HEK293T (cell line): ENCODE measurements around the gene ADAMTS8.

Experiments used
- CTCF ChIA-PET: fragments of 350-600 bp; formaldehyde crosslinking; extraction: SDS; loops from one replicate; lab custom pipeline; 2021; ENCODE audit warnings: antibody characterized with exemption, inconsistent platforms; lab: Yijun Ruan, JAX
- POLR2A ChIA-PET: fragments of 350-600 bp; formaldehyde crosslinking; extraction: SDS; loops from one replicate; lab custom pipeline; 2020; ENCODE audit warnings: antibody characterized with exemption, inconsistent platforms; lab: Yijun Ruan, JAX
- DNase-seq: peaks from one replicate; pipeline ENCODE4 v3.0.0; 2012; ENCODE audit warnings: mixed read lengths; ENCODE audit errors: extremely low spot score
- ARNT ChIP-seq: fragments of 450-650 bp; IDR thresholded peaks from 2 replicates; pipeline ENCODE4 v1.6.1; 2017; ENCODE audit warnings: mild to moderate bottlenecking
- BHLHE40 ChIP-seq: fragments of 450-650 bp; IDR thresholded peaks from 2 replicates; pipeline ENCODE4 v1.6.1; 2016; ENCODE audit warnings: mild to moderate bottlenecking, moderate library complexity, borderline replicate concordance
- CTBP1 ChIP-seq: fragments of 450-650 bp; IDR thresholded peaks from 2 replicates; pipeline ENCODE4 v1.6.1; 2016; ENCODE audit warnings: borderline replicate concordance
- ELF4 ChIP-seq: fragments of 450-650 bp; IDR thresholded peaks from 2 replicates; pipeline ENCODE4 v1.6.1; 2017; ENCODE audit warnings: antibody characterized with exemption
- FOXA1 ChIP-seq: fragments of 450-650 bp; IDR thresholded peaks from 2 replicates; pipeline ENCODE4 v1.6.1; 2016; ENCODE audit warnings: mild to moderate bottlenecking
- FOXK2 ChIP-seq: fragments of 450-650 bp; IDR thresholded peaks from 2 replicates; pipeline ENCODE4 v1.6.1; 2016; ENCODE audit warnings: mild to moderate bottlenecking
- FOXM1 ChIP-seq: fragments of 450-650 bp; IDR thresholded peaks from 2 replicates; pipeline ENCODE4 v1.6.1; 2017; ENCODE audit warnings: mild to moderate bottlenecking, borderline replicate concordance
- HDGF ChIP-seq: fragments of 450-650 bp; IDR thresholded peaks from 2 replicates; pipeline ENCODE4 v1.6.1; 2017; ENCODE audit warnings: antibody characterized with exemption, borderline replicate concordance
- L3MBTL2 ChIP-seq: fragments of 450-650 bp; conservative IDR thresholded peaks from 2 replicates; pipeline ENCODE4 v1.6.1; 2016; ENCODE audit warnings: mild to moderate bottlenecking
- LEF1 ChIP-seq: fragments of 450-650 bp; IDR thresholded peaks from 2 replicates; pipeline ENCODE4 v1.6.1; 2017; ENCODE audit warnings: mild to moderate bottlenecking, borderline replicate concordance
- NFRKB ChIP-seq: fragments of 450-650 bp; IDR thresholded peaks from 2 replicates; pipeline ENCODE4 v1.6.1; 2016; ENCODE audit warnings: mild to moderate bottlenecking, moderate library complexity
- SP1 ChIP-seq: fragments of 450-650 bp; IDR thresholded peaks from 2 replicates; pipeline ENCODE4 v1.6.1; 2017
- SUZ12 ChIP-seq: fragments of 450-650 bp; IDR thresholded peaks from 2 replicates; pipeline ENCODE4 v1.6.1; 2016; ENCODE audit warnings: mild to moderate bottlenecking
- TARDBP ChIP-seq: fragments of 450-650 bp; IDR thresholded peaks from 2 replicates; pipeline ENCODE4 v1.6.1; 2016
- ZNF384 ChIP-seq: fragments of 450-650 bp; IDR thresholded peaks from 2 replicates; pipeline ENCODE4 v1.6.1; 2016
- TF ChIP-seq, protein P1 (sequence below): fragments of 450-650 bp; IDR thresholded peaks from 2 replicates; pipeline ENCODE4 v1.6.1; 2016

Gene ADAMTS8

DNA sequence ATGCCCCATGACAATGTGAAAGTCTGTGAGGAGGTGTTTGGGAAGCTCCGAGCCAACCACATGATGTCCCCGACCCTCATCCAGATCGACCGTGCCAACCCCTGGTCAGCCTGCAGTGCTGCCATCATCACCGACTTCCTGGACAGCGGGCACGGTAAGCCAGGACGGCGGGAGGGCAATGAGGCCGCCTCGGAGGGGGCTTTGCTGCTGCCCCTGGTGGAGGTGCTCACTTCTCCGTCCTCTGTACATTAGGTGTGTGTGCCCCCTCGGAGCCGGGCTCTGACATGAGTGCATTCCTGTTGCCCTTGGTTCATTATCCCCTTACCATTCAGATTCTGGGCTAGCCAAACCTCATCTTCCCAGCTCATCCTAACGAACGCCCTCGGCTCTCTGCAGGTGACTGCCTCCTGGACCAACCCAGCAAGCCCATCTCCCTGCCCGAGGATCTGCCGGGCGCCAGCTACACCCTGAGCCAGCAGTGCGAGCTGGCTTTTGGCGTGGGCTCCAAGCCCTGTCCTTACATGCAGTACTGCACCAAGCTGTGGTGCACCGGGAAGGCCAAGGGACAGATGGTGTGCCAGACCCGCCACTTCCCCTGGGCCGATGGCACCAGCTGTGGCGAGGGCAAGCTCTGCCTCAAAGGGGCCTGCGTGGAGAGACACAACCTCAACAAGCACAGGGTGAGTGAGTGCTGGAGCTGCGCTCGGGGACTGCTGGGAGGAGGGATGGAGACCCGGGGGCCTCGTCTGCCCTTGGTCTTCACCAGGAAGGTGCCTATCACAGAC lies 33.9 kb upstream of the ADAMTS8 start:
- CTCF ChIA-PET = interaction anchor here (0.7 kb wide), 1 partner anchor 12 kb away, joined by 3 read pairs; no protein-coding TSS in a partner anchor

DNA sequence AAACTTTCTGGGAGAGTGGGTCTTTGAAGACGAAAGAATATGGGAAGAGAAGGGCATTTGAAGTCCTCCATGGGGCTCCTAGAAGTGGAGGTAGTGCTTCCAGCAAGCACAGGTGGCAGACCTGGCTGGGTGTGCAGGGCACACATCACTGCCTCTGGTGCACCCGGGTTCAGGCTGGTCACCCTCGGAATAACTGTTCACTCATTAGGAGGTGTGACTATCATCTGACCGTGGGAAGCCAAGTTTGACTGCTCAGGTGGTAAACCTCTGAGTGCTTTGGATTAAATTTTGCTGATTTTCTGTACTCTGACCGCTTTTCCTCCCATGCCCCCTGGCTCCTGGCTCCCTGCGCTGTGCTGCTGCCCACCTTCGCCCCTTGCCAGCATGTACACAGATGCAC lies 31.1 kb upstream of the ADAMTS8 start:
- DNase-seq = no peak
- TF ChIP-seq BHLHE40 = no peak
- no peak for TF ChIP-seq CTBP1
- no peak for TF ChIP-seq LEF1
- TF ChIP-seq FOXA1 = no peak
- TF ChIP-seq ZNF384 = no peak
- TF ChIP-seq L3MBTL2 = no peak
- TF ChIP-seq NFRKB = no peak
- no peak for TF ChIP-seq ELF4
- no peak for TF ChIP-seq FOXM1
- no peak for TF ChIP-seq SP1
- TF ChIP-seq TARDBP = no peak
- ChIA-PET POLR2A (no interaction called here), CTCF (no interaction called here)

More for the DNA sequence above, 33.9 kb upstream of the ADAMTS8 start:
- no peak for TF ChIP-seq SP1
- TF ChIP-seq SUZ12 = no peak
- TF ChIP-seq FOXA1 = no peak
- TF ChIP-seq ZNF384 = no peak
- TF ChIP-seq BHLHE40 = no peak
- TF ChIP-seq LEF1 = no peak
- no peak for TF ChIP-seq ARNT
- TF ChIP-seq, protein P1, sequence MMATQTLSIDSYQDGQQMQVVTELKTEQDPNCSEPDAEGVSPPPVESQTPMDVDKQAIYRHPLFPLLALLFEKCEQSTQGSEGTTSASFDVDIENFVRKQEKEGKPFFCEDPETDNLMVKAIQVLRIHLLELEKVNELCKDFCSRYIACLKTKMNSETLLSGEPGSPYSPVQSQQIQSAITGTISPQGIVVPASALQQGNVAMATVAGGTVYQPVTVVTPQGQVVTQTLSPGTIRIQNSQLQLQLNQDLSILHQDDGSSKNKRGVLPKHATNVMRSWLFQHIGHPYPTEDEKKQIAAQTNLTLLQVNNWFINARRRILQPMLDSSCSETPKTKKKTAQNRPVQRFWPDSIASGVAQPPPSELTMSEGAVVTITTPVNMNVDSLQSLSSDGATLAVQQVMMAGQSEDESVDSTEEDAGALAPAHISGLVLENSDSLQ = no peak
- TF ChIP-seq FOXK2 = no peak
- TF ChIP-seq ELF4 = no peak
- no peak for TF ChIP-seq HDGF
- TF ChIP-seq CTBP1 = no peak
- TF ChIP-seq NFRKB = no peak
- no peak for DNase-seq
- POLR2A ChIA-PET = no interaction called here

DNA sequence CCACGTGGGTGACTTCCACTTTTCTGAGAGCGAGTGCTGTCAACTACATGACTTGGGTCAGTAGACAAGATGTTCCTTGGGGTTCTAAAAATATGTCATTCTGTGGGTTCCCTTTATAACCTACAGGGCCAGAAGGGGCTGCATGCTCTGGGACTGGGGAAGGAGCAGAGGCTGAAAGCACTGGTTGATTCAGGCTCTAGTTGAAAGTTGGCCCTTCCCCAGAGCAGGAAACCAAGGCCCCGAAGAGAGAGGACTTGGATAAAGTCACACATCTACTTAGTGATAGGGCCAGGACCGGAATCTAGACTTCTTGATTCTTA lies 30.0 kb upstream of the ADAMTS8 start:
- ChIA-PET CTCF (interaction anchor here (0.6 kb wide), 1 partner anchor 34 kb away, joined by 5 read pairs; no protein-coding TSS in a partner anchor), POLR2A (no interaction called here)
- no peak for TF ChIP-seq ELF4
- no peak for TF ChIP-seq BHLHE40
- TF ChIP-seq CTBP1 = no peak
- TF ChIP-seq FOXA1 = no peak
- no peak for TF ChIP-seq NFRKB
- no peak for TF ChIP-seq FOXK2
- no peak for TF ChIP-seq L3MBTL2
- no peak for TF ChIP-seq TARDBP
- TF ChIP-seq, protein P1 = no peak
- TF ChIP-seq SUZ12 = no peak
- DNase-seq = no peak

DNA sequence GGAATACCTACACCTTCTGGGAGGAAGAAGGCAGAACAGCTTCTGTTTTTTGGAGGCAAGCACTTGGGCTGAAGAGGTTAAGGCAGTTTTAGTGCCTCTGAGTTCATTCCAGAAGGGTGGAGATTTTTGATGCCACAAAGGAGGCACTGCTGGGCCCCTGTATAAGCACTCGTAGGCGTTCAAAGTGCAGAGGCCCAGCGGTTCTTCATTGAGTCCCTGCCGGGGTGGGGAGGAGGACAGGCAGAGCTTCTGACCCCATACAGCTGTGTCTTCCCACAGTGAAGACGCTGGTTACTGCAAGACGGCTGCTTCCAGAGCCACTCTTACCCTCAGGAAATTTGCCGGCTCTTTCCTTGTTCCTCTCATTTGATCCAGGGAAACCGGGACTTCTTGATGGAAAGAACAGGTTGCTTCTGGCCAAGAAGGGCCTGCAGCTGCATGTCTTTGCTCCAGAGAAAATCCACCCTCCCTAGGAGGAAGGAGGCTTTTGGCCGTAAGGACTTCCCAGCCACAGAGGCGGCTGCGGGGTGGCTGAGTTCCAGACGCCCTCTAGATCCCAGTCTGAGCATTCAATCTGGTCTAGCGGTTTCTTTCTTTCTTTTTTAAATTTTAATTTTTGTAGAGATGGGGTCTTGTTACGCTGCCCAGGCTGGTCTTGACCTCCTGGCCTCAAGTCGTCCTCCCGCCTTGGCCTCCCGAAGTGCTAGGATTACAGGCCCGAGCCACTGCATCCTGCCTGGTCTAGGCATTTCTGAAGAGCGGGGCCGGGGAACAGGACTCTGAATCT lies 29.4 kb upstream of the ADAMTS8 start:
- TF ChIP-seq TARDBP = no peak
- no peak for TF ChIP-seq SUZ12
- no peak for TF ChIP-seq NFRKB
- no peak for TF ChIP-seq ELF4
- no peak for TF ChIP-seq CTBP1
- no peak for TF ChIP-seq BHLHE40
- TF ChIP-seq FOXK2 = no peak
- no peak for TF ChIP-seq HDGF
- no peak for TF ChIP-seq FOXA1
- TF ChIP-seq LEF1 = no peak
- TF ChIP-seq SP1 = no peak
- TF ChIP-seq ZNF384 = no peak
- TF ChIP-seq ARNT = no peak
- TF ChIP-seq, protein P1 = no peak
- TF ChIP-seq L3MBTL2 = no peak
- no peak for TF ChIP-seq FOXM1
- DNase-seq = no peak
- CTCF ChIA-PET = interaction anchor here (0.6 to 0.7 kb wide), 2 partner anchors 34 to 395 kb away, joined by 5 to 7 read pairs; no protein-coding TSS in a partner anchor
- POLR2A ChIA-PET = no interaction called here

DNA sequence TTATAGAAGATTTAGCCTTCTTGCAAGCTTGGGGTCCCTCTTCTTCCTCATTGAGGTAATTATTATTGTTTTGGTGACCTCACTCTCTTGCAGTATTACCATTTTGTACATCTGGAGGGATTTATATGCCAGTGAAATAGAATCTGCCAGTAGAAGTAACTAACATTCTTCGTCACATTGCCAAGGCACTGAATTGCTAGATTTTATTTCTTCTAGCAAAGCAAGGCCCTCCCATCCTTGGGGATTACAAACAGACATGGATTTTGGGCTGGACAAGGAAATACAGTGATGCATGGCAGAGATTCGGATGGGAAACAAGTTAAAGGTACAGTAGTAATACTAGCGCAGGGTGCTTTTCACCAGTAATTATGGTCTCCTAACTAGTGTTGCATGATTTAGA lies 27.9 kb upstream of the ADAMTS8 start:
- POLR2A ChIA-PET = no interaction called here
- CTCF ChIA-PET = no interaction called here
- DNase-seq = no peak
- TF ChIP-seq NFRKB = no peak
- TF ChIP-seq, protein P1 = no peak
- TF ChIP-seq SUZ12 = no peak
- TF ChIP-seq ZNF384 = no peak
- no peak for TF ChIP-seq TARDBP
- TF ChIP-seq ARNT = no peak
- no peak for TF ChIP-seq FOXA1
- TF ChIP-seq LEF1 = no peak
